Left lobe of liver (tissue), 2 donors: ENCODE data around the gene SLC43A2. TPM values are rescaled to one million over a fixed set of nuclear protein-coding genes. Genes with fewer than 3 reads are reported as not detected.
"Not testable (repeated sequence)": the region's sequence is repeated elsewhere in the genome, so short reads cannot be mapped to it uniquely, and the experiment has no call there.

Source experiments
- ATAC-seq: fragments of 200-7000 bp; cut with Tn5 transposase; one replicate; pipeline ENCODE4 v1.9.1; 2020; ENCODE audit warnings: mild to moderate bottlenecking, moderate library complexity
- DNase-seq: peaks from one replicate; pipeline ENCODE4 v3.0.0-alpha.2; 2020; ENCODE audit warnings: low spot score
- total RNA-seq: library from RNA; stranded (reverse); gene quantifications from one replicate; pipeline ENCODE4 v1.2.1, GENCODE V29; 2021
- donor health status: DM: no; HTN: no; CAD: no; lungs with moderate emphysema.
- donor health status: DM: no; HTN: yes; CAD: no.

SLC43A2 gene
- total RNA-seq, 1 donor from 2014 or later: 3.1 TPM

- DNase-seq (no peak), ATAC-seq (no peak)
Observed at GRCh38 chr17:1565877-1566276, 62.8 kb downstream of the SLC43A2 start.

- DNase-seq (no peak), ATAC-seq (peak; percentile 1)
Observed at GRCh38 chr17:1563786-1564613, 64.6 kb downstream of the SLC43A2 start.

GRCh38 chr17:1563471-1563785 is 65.2 kb downstream of the SLC43A2 start:
- not testable (repeated sequence) for DNase-seq, ATAC-seq

- DNase-seq (no peak), ATAC-seq (peak; percentile 37)
Observed at GRCh38 chr17:1562176-1562643, 66.4 kb downstream of the SLC43A2 start.

GRCh38 chr17:1561420-1562175 is 67.0 kb downstream of the SLC43A2 start:
- ATAC-seq (peak; percentile 48), DNase-seq (no peak)

- no peak for ATAC-seq
- no peak for DNase-seq
Observed at GRCh38 chr17:1560858-1561355, 67.7 kb downstream of the SLC43A2 start.

- DNase-seq (no peak), ATAC-seq (no peak)
Observed at GRCh38 chr17:1560101-1560857, 68.4 kb downstream of the SLC43A2 start.

- DNase-seq (no peak), ATAC-seq (no peak)
Observed at GRCh38 chr17:1559047-1560043, 69.3 kb downstream of the SLC43A2 start.

GRCh38 chr17:1558401-1558800 is 70.2 kb downstream of the SLC43A2 start:
- no peak for ATAC-seq
- no peak for DNase-seq

- DNase-seq: no peak
Observed at GRCh38 chr17:1557355-1558095, 71.1 kb downstream of the SLC43A2 start.

GRCh38 chr17:1555651-1556471 is 72.8 kb downstream of the SLC43A2 start:
- DNase-seq (no peak), ATAC-seq (no peak)

More at GRCh38 chr17:1557355-1558095, 71.1 kb downstream of the SLC43A2 start:
- ATAC-seq: no peak

- ATAC-seq (peak; percentile 47), DNase-seq (no peak)
Observed at GRCh38 chr17:1554751-1555540, 73.7 kb downstream of the SLC43A2 start.

- DNase-seq: peak; percentile 75
- ATAC-seq: peak; percentile 85
Observed at GRCh38 chr17:1553354-1554266, 75.0 kb downstream of the SLC43A2 start.

GRCh38 chr17:1552932-1553331 is 75.7 kb downstream of the SLC43A2 start:
- no peak for DNase-seq
- no peak for ATAC-seq

GRCh38 chr17:1551741-1552140 is 76.9 kb downstream of the SLC43A2 start:
- DNase-seq: no peak
- ATAC-seq: no peak

GRCh38 chr17:1548032-1548431 is 80.6 kb downstream of the SLC43A2 start:
- ATAC-seq (no peak), DNase-seq (no peak)
